H4 (cell line): ENCODE measurements around the gene XIRP1. TPM values are rescaled to one million over a fixed set of nuclear protein-coding genes. Genes with fewer than 3 reads are reported as not detected.
"Not testable (repeated sequence)": the region's sequence is repeated elsewhere in the genome, so short reads cannot be mapped to it uniquely, and the experiment has no call there.

Experiments
- DNase-seq: peaks from one replicate; pipeline ENCODE4 v3.0.0-alpha.2; 2015; ENCODE audit warnings: low spot score
- total RNA-seq: library from RNA; depleted of rRNA; stranded (reverse); fragments of >200 nt; shearing (Covaris generic); gene quantifications from 2 replicates; pipeline ENCODE4 v1.2.3, GENCODE V29; 2014; rRNA removed

XIRP1 gene
- not detected in 2 replicates for total RNA-seq

GRCh38 chr3:39192490-39193092 is at the start of gene XIRP1:
TSS of gene XIRP1 (minus strand) at chr3:39192595. CDS start at chr3:39189445, 3,150 bp downstream.
- no peak for DNase-seq

- no peak for DNase-seq
These were observed 49.2 kb upstream of the XIRP1 start for GRCh38 chr3:39241561-39241960.

GRCh38 chr3:39237027-39237426 is 44.6 kb upstream of the XIRP1 start:
- DNase-seq = no peak

GRCh38 chr3:39234651-39235050 is 42.3 kb upstream of the XIRP1 start:
- no peak for DNase-seq

- no peak for DNase-seq
These were observed 40.5 kb upstream of the XIRP1 start for GRCh38 chr3:39232859-39233258.

- no peak for DNase-seq
These were observed 38.1 kb upstream of the XIRP1 start for GRCh38 chr3:39230453-39230852.

GRCh38 chr3:39228496-39228895 is 36.1 kb upstream of the XIRP1 start:
- no peak for DNase-seq

GRCh38 chr3:39227596-39227995 is 35.2 kb upstream of the XIRP1 start:
- not testable (repeated sequence) for DNase-seq

- no peak for DNase-seq
These were observed 33.8 kb upstream of the XIRP1 start for GRCh38 chr3:39226106-39226741.

GRCh38 chr3:39224288-39224687 is 31.9 kb upstream of the XIRP1 start:
- no peak for DNase-seq

- DNase-seq = no peak
These were observed 30.5 kb upstream of the XIRP1 start for GRCh38 chr3:39222939-39223338.

GRCh38 chr3:39222462-39222861 is 30.1 kb upstream of the XIRP1 start:
- no peak for DNase-seq

- no peak for DNase-seq
These were observed 28.7 kb upstream of the XIRP1 start for GRCh38 chr3:39221141-39221530.

GRCh38 chr3:39220407-39221140 is 28.2 kb upstream of the XIRP1 start:
- no peak for DNase-seq

- no peak for DNase-seq
These were observed 27.3 kb upstream of the XIRP1 start for GRCh38 chr3:39219702-39220101.

- DNase-seq = no peak
These were observed 23.9 kb upstream of the XIRP1 start for GRCh38 chr3:39216176-39216790.

GRCh38 chr3:39213613-39214012 is 21.2 kb upstream of the XIRP1 start:
- no peak for DNase-seq

GRCh38 chr3:39212665-39213064 is 20.3 kb upstream of the XIRP1 start:
- no peak for DNase-seq

GRCh38 chr3:39211332-39212130 is 19.1 kb upstream of the XIRP1 start:
- DNase-seq = no peak

- no peak for DNase-seq
These were observed 17.7 kb upstream of the XIRP1 start for GRCh38 chr3:39210078-39210477.

- DNase-seq = no peak
These were observed 17.1 kb upstream of the XIRP1 start for GRCh38 chr3:39209329-39209970.
